Hepatocyte (in vitro differentiated cells): ENCODE results near the gene FILIP1. TPM values are rescaled to one million over a fixed set of nuclear protein-coding genes. Genes with fewer than 3 reads are reported as not detected.
A peak's percentile ranks its signal among the peaks of the same experiment; 100 is the strongest.

Source experiments
- DNase-seq: peaks from one replicate; pipeline ENCODE4 v3.0.0-alpha.2; 2016; ENCODE audit warnings: low spot score
- H2AFZ ChIP-seq: fragments of 200-600 bp; sonication (generic); 2 replicates; pipeline ENCODE4 v1.6.0; 2016; ENCODE audit warnings: antibody characterized with exemption, mild to moderate bottlenecking
- H3K27ac ChIP-seq: fragments of 200-600 bp; sonication (generic); 2 replicates; pipeline ENCODE4 v1.5.1; 2016; ENCODE audit warnings: mild to moderate bottlenecking
- H3K27me3 ChIP-seq: fragments of 200-600 bp; sonication (generic); 2 replicates; pipeline ENCODE4 v1.6.1; 2016
- H3K36me3 ChIP-seq: fragments of 200-600 bp; sonication (generic); replicated peaks from 2 replicates; pipeline ENCODE4 v1.5.1; 2016; ENCODE audit warnings: low read depth; ENCODE audit not compliant: insufficient read depth
- H3K4me1 ChIP-seq: fragments of 200-600 bp; sonication (generic); 2 replicates; pipeline ENCODE4 v1.5.1; 2016; ENCODE audit warnings: mild to moderate bottlenecking, moderate library complexity; ENCODE audit not compliant: insufficient read depth
- H3K4me2 ChIP-seq: fragments of 200-600 bp; sonication (generic); 2 replicates; pipeline ENCODE4 v1.6.0; 2016
- H3K4me3 ChIP-seq: fragments of 200-600 bp; sonication (generic); 2 replicates; pipeline ENCODE4 v1.5.1; 2016; ENCODE audit warnings: mild to moderate bottlenecking
- H3K79me2 ChIP-seq: fragments of 200-600 bp; sonication (generic); 2 replicates; pipeline ENCODE4 v1.6.0; 2017; ENCODE audit warnings: mild to moderate bottlenecking
- H3K9me2 ChIP-seq: fragments of 200-600 bp; sonication (generic); replicated peaks from 2 replicates; pipeline ENCODE4 v1.6.0; 2017; ENCODE audit warnings: mild to moderate bottlenecking; ENCODE audit not compliant: insufficient read depth
- H3K9me3 ChIP-seq: fragments of 200-600 bp; sonication (generic); 2 replicates; pipeline ENCODE4 v1.5.1; 2016; ENCODE audit warnings: low read depth, mild to moderate bottlenecking
- H4K20me1 ChIP-seq: fragments of 200-600 bp; sonication (generic); 2 replicates; pipeline ENCODE4 v1.6.0; 2016; ENCODE audit warnings: mild to moderate bottlenecking; ENCODE audit not compliant: insufficient read depth, poor library complexity, severe bottlenecking
- EZH2 ChIP-seq: fragments of 200-600 bp; sonication (generic); IDR thresholded peaks from 2 replicates; pipeline ENCODE4 v1.6.1; 2016; ENCODE audit warnings: antibody characterized with exemption, mild to moderate bottlenecking, borderline replicate concordance
- EZH2phosphoT487 ChIP-seq: fragments of 200-600 bp; sonication (generic); IDR thresholded peaks from one replicate; pipeline ENCODE4 v1.6.1; 2018; ENCODE audit warnings: antibody characterized with exemption, mild to moderate bottlenecking, low read depth, moderate library complexity; ENCODE audit not compliant: unreplicated experiment, severe bottlenecking
- WGBS: methylation state at CpG from one replicate; pipeline ENCODE4 v1.1.6; 2016; ENCODE audit warnings: low lambda C conversion rate; ENCODE audit errors: missing lambda C conversion rate; 5-methylcytosine and 5-hydroxymethylcytosine counted together
- polyA plus RNA-seq: library from polyadenylated mRNA; unstranded; fragments of >200 nt; fragmentation: Nextera tagmentation; extraction: Ambion mirVana; gene quantifications from 2 replicates; pipeline ENCODE4 v1.2.1, GENCODE V29; 2016
- total RNA-seq: library from RNA; depleted of rRNA; stranded (reverse); fragments of >200 nt; gene quantifications from 2 replicates; pipeline ENCODE4 v1.2.3, GENCODE V29; 2014
- TF ChIP-seq, protein P1 (sequence below): fragments of 200-600 bp; sonication (generic); IDR thresholded peaks from 2 replicates; pipeline ENCODE4 v1.5.1; 2016; ENCODE audit warnings: antibody characterized with exemption, mild to moderate bottlenecking; ENCODE audit not compliant: poor library complexity

The FILIP1 gene
- total and polyA plus RNA-seq, 2 experiments from 2014 or later: 4.1 to 6.0 TPM

- Histone ChIP-seq H3K27me3 (no peaks in the 10 kb centered on the region), H4K20me1 (no peaks in the 10 kb centered on the region), H3K4me3 (no peak overlapping the region), H2AFZ (no peak overlapping the region), H3K9me2 (no peaks in the 10 kb centered on the region), H3K9me3 (no peaks in the 10 kb centered on the region), H3K4me2 (no peak overlapping the region), H3K36me3 (no peaks in the 10 kb centered on the region), H3K79me2 (no peaks in the 10 kb centered on the region), H3K27ac (no peak overlapping the region), H3K4me1 (peaks cover 22% of the 10 kb centered on the region)
- WGBS: 57% methylated on average over 2 of the region's 2 CpGs
- TF ChIP-seq, protein P1, sequence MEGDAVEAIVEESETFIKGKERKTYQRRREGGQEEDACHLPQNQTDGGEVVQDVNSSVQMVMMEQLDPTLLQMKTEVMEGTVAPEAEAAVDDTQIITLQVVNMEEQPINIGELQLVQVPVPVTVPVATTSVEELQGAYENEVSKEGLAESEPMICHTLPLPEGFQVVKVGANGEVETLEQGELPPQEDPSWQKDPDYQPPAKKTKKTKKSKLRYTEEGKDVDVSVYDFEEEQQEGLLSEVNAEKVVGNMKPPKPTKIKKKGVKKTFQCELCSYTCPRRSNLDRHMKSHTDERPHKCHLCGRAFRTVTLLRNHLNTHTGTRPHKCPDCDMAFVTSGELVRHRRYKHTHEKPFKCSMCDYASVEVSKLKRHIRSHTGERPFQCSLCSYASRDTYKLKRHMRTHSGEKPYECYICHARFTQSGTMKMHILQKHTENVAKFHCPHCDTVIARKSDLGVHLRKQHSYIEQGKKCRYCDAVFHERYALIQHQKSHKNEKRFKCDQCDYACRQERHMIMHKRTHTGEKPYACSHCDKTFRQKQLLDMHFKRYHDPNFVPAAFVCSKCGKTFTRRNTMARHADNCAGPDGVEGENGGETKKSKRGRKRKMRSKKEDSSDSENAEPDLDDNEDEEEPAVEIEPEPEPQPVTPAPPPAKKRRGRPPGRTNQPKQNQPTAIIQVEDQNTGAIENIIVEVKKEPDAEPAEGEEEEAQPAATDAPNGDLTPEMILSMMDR: no peak
- TF ChIP-seq EZH2phosphoT487 (no peak), EZH2 (no peak)
- no peak for DNase-seq
These were observed 55.0 kb downstream of the FILIP1 start for GRCh38 chr6:75438442-75439116.

DNA sequence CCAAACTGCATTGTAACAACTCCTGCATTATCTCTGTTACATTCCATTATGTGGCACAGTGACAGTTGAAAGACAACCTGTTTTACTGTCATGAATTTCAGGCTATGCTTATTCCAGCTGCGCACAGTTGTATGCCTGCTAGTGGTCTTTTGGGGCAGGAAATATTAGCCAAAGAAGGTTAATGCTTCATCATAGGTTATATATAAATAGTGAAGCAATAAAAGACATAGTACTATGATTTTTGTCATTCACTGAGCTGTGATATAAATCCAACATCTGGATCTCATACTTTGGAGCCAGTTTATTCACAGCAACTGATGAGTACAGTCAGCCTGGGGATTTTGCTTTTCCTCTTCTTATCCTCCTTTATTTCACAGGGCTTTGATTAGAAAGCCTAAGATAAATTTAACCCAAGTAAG, 55.6 kb downstream of the FILIP1 start:
- Histone ChIP-seq H3K4me3 (no peak overlapping the region), H3K4me2 (no peak overlapping the region), H3K36me3 (no peaks in the 10 kb centered on the region), H3K4me1 (peaks cover 22% of the 10 kb centered on the region), H3K27me3 (no peaks in the 10 kb centered on the region), H3K79me2 (no peaks in the 10 kb centered on the region), H2AFZ (no peak overlapping the region), H3K9me3 (no peaks in the 10 kb centered on the region), H3K9me2 (no peaks in the 10 kb centered on the region), H4K20me1 (no peaks in the 10 kb centered on the region), H3K27ac (no peak overlapping the region)
- TF ChIP-seq EZH2phosphoT487 (no peak), EZH2 (no peak)
- TF ChIP-seq, protein P1: no peak
- 62% methylated on average over 1 of the region's 1 CpG for WGBS
- no peak for DNase-seq

GRCh38 chr6:75437421-75437891, 56.1 kb downstream of the FILIP1 start:
- no peaks in the 10 kb centered on the region for H4K20me1 ChIP-seq
- H3K27me3 ChIP-seq: no peaks in the 10 kb centered on the region
- no peak overlapping the region for H3K4me3 ChIP-seq
- H3K79me2 ChIP-seq: no peaks in the 10 kb centered on the region
- no peak for DNase-seq
- peak overlapping the region; percentile 2 for H3K4me2 ChIP-seq
- H3K27ac ChIP-seq: peak overlapping the region; percentile 6
- no peak overlapping the region for H2AFZ ChIP-seq
- no peaks in the 10 kb centered on the region for H3K36me3 ChIP-seq
- no peaks in the 10 kb centered on the region for H3K9me3 ChIP-seq
- no peaks in the 10 kb centered on the region for H3K9me2 ChIP-seq
- peaks cover 22% of the 10 kb centered on the region for H3K4me1 ChIP-seq
- TF ChIP-seq EZH2 (no peak), EZH2phosphoT487 (no peak)
- TF ChIP-seq, protein P1: no peak
- 61% methylated on average over 3 of the region's 3 CpGs for WGBS
